IMR-90 (cell line): ENCODE data around the gene NPIPB2. TPM values are rescaled to one million over a fixed set of nuclear protein-coding genes. Genes with fewer than 3 reads are reported as not detected.
A peak's percentile ranks its signal among the peaks of the same experiment; 100 is the strongest.

Experiments
- ATAC-seq: fragments of 200-7000 bp; cut with Tn5 transposase; 2 replicates; pipeline ENCODE4 v1.9.1; 2020; ENCODE audit warnings: low read depth, mild to moderate bottlenecking, moderate library complexity
- BruUV-seq: library from RNA; stranded (reverse); fragments of 400-500 nt; replicated peaks from 2 replicates; lab custom pipeline; 2021; lab: Mats Ljungman, UMichigan
- CTCF ChIA-PET: fragments of 300-600 bp; formaldehyde crosslinking; extraction: SDS; loops from one replicate; lab custom pipeline; 2021; ENCODE audit warnings: antibody characterized with exemption; lab: Yijun Ruan, JAX
- POLR2A ChIA-PET: fragments of 300-600 bp; sonication (Branson Sonifier 250); formaldehyde crosslinking; loops from one replicate; lab custom pipeline; 2022; ENCODE audit warnings: antibody characterized with exemption; ENCODE audit not compliant: unreplicated experiment; lab: Charles Lee
- DNase-seq: peaks from one replicate; pipeline ENCODE4 v3.0.0; 2013
- H2AFZ ChIP-seq: replicated peaks from 2 replicates; pipeline ENCODE3; 2013; ENCODE audit warnings: low read length, mild to moderate bottlenecking; ENCODE audit not compliant: poor library complexity
- H2AK5ac ChIP-seq: 2 replicates; pipeline ENCODE4 v1.6.1; 2013; ENCODE audit warnings: low read depth, low read length, inconsistent platforms
- H2AK9ac ChIP-seq: replicated peaks from 2 replicates; pipeline ENCODE3; 2013; ENCODE audit warnings: mild to moderate bottlenecking, low read depth, low read length, moderate library complexity; ENCODE audit not compliant: poor library complexity
- H2BK120ac ChIP-seq: 2 replicates; pipeline ENCODE4 v1.6.1; 2013; ENCODE audit warnings: low read depth, low read length, inconsistent platforms
- H2BK15ac ChIP-seq: 3 replicates; pipeline ENCODE4 v1.6.1; 2013; ENCODE audit warnings: low read depth, low read length, inconsistent platforms
- H2BK20ac ChIP-seq: 2 replicates; pipeline ENCODE4 v1.6.1; 2013; ENCODE audit warnings: low read depth, mild to moderate bottlenecking, inconsistent platforms, low read length, moderate library complexity
- H2BK5ac ChIP-seq: 2 replicates; pipeline ENCODE4 v1.6.1; 2013; ENCODE audit warnings: mild to moderate bottlenecking, low read depth, low read length, inconsistent platforms; ENCODE audit not compliant: poor library complexity, severe bottlenecking
- H3K14ac ChIP-seq: replicated peaks from 2 replicates; pipeline ENCODE4 v1.6.1; 2013; ENCODE audit warnings: low read depth, low read length, inconsistent platforms
- H3K18ac ChIP-seq: 2 replicates; pipeline ENCODE4 v1.6.1; 2013; ENCODE audit warnings: low read depth, low read length, control low read depth
- H3K23ac ChIP-seq: 2 replicates; pipeline ENCODE4 v1.6.1; 2013; ENCODE audit warnings: low read depth, low read length, inconsistent platforms
- H3K27ac ChIP-seq: 2 replicates; pipeline ENCODE4 v1.5.1; 2013; ENCODE audit warnings: mild to moderate bottlenecking, control low read depth, low read length; ENCODE audit not compliant: insufficient read depth
- H3K27me3 ChIP-seq: 2 replicates; pipeline ENCODE4 v1.6.1; 2013; ENCODE audit warnings: low read length; ENCODE audit not compliant: control insufficient read depth, insufficient read depth
- H3K36me3 ChIP-seq: 2 replicates; pipeline ENCODE4 v1.6.1; 2013; ENCODE audit warnings: low read length, mixed read lengths; ENCODE audit not compliant: control insufficient read depth, insufficient read depth
- H3K4ac ChIP-seq: 2 replicates; pipeline ENCODE4 v1.6.1; 2013; ENCODE audit warnings: low read depth, low read length, inconsistent platforms
- H3K4me1 ChIP-seq: 2 replicates; pipeline ENCODE4 v1.6.1; 2013; ENCODE audit warnings: low read length, mixed read lengths; ENCODE audit not compliant: control insufficient read depth, insufficient read depth
- H3K4me2 ChIP-seq: 2 replicates; pipeline ENCODE4 v1.6.1; 2013; ENCODE audit warnings: low read depth, mild to moderate bottlenecking, control low read depth, low read length, moderate library complexity
- H3K4me3 ChIP-seq: 2 replicates; pipeline ENCODE4 v1.5.1; 2013; ENCODE audit warnings: low read depth, mild to moderate bottlenecking, control low read depth, low read length, moderate library complexity; ENCODE audit not compliant: insufficient read depth
- H3K56ac ChIP-seq: 2 replicates; pipeline ENCODE4 v1.6.1; 2013; ENCODE audit warnings: low read length, inconsistent platforms; ENCODE audit not compliant: insufficient read depth; ENCODE audit errors: extremely low read depth
- H3K79me1 ChIP-seq, 2 experiments: 2 replicates each; pipeline ENCODE4 v1.6.1; 2013; ENCODE audit warnings: low read length in 2 of 2, inconsistent platforms in 1 of 2, low read depth in 1 of 2
- H3K9ac ChIP-seq: 2 replicates; pipeline ENCODE4 v1.6.1; 2013; ENCODE audit warnings: low read depth, low read length, control low read depth
- H3K9me1 ChIP-seq: 2 replicates; pipeline ENCODE4 v1.6.1; 2013; ENCODE audit warnings: low read length, inconsistent platforms; ENCODE audit not compliant: insufficient read depth
- H3K9me3 ChIP-seq: 2 replicates; pipeline ENCODE4 v1.6.1; 2013; ENCODE audit warnings: low read length; ENCODE audit not compliant: control insufficient read depth, insufficient read depth
- H4K20me1 ChIP-seq: 2 replicates; pipeline ENCODE4 v1.6.1; 2013; ENCODE audit warnings: low read length, inconsistent platforms; ENCODE audit not compliant: insufficient read depth
- H4K5ac ChIP-seq: 2 replicates; pipeline ENCODE4 v1.6.1; 2013; ENCODE audit warnings: mild to moderate bottlenecking, low read depth, low read length, control low read depth
- H4K8ac ChIP-seq, 2 experiments: 2 replicates each; pipeline ENCODE4 v1.6.1; 2013; ENCODE audit warnings: low read depth in 2 of 2, low read length in 2 of 2, control low read depth in 1 of 2, inconsistent platforms in 1 of 2
- H4K91ac ChIP-seq: 2 replicates; pipeline ENCODE4 v1.6.1; 2013; ENCODE audit warnings: low read depth, low read length, inconsistent platforms; ENCODE audit not compliant: insufficient read depth
- MAFK ChIP-seq: IDR thresholded peaks from 2 replicates; pipeline ENCODE4 v1.6.1; 2012; ENCODE audit warnings: low read depth, low read length, improper control_type of control experiment
- RFX5 ChIP-seq: IDR thresholded peaks from 2 replicates; pipeline ENCODE4 v1.8.0; 2012; ENCODE audit warnings: low read depth, mild to moderate bottlenecking, low read length, moderate library complexity
- WGBS, 2 experiments: methylation state at CpG; one replicate each; pipeline versions ENCODE4 v1.1.5 to v1.1.7; 2013; ENCODE audit warnings: missing lambda C conversion rate in 2 of 2; ENCODE audit not compliant: insufficient read length in 1 of 2; ENCODE audit errors: extremely low coverage in 2 of 2; 5-methylcytosine and 5-hydroxymethylcytosine counted together
- dilution Hi-C: fragments of 300-500 bp; cut with HindIII; formaldehyde crosslinking; loops from one replicate; pipeline ENCODE4 v1.14.3; 2018; ENCODE audit warnings: low sequenced_read_pairs; ENCODE audit not compliant: unreplicated experiment
- in situ Hi-C: fragments of 300-500 bp; cut with MboI; formaldehyde crosslinking; loops from 3 replicates; pipeline ENCODE4 v1.14.3; 2019; ENCODE audit warnings: low sequenced_read_pairs, inconsistent platforms, mixed read lengths
- intact Hi-C: fragments of 100-400 bp; cut with micrococcal nuclease; formaldehyde crosslinking; loops from 2 replicates; pipeline ENCODE4 v1.10.0; 2022
- polyA plus RNA-seq, 3 experiments: library from polyadenylated mRNA; depleted of rRNA; stranded (reverse); fragments of >200 nt; gene quantifications; 2 replicates each; pipeline ENCODE4 v1.2.3, GENCODE V29; 2012; ENCODE audit warnings: low replicate concordance in 1 of 3
- total RNA-seq: library from RNA; depleted of rRNA; stranded (reverse); fragments of >200 nt; gene quantifications from 2 replicates; pipeline ENCODE4 v1.2.3, GENCODE V29; 2012

Gene NPIPB2
- total and polyA plus RNA-seq, 2 of the 4 experiments (the other 2 are of a cell fraction): 2.2 to 7.7 TPM

- no peak overlapping the region for H2BK120ac ChIP-seq
- H2AK9ac ChIP-seq: no peak overlapping the region
- ChIA-PET CTCF (no interaction called here), POLR2A (no interaction called here)
- H3K23ac ChIP-seq: no peak overlapping the region
- H4K20me1 ChIP-seq: peaks cover 10% of the 10 kb centered on the region
- H3K9ac ChIP-seq: no peak overlapping the region
- no peak for ATAC-seq
- dilution Hi-C loops: no loop called here
- no peak overlapping the region for H2AK5ac ChIP-seq
- H3K14ac ChIP-seq: no peak overlapping the region
- no peak overlapping the region for H3K18ac ChIP-seq
- no CpG with 5 or more reads among the region's 5 CpGs for WGBS, 2 experiments
- no TSS peak for BruUV-seq
- H3K9me3 ChIP-seq: no peaks in the 10 kb centered on the region
- no peak overlapping the region for H3K56ac ChIP-seq
- no peaks in the 10 kb centered on the region for H3K4me1 ChIP-seq
- no peak overlapping the region for H2BK20ac ChIP-seq
- H4K8ac ChIP-seq: no peak overlapping the region
- no peak overlapping the region for H3K4ac ChIP-seq
- H2BK15ac ChIP-seq: no peak overlapping the region
- H4K5ac ChIP-seq: no peak overlapping the region
- no peak overlapping the region for H4K91ac ChIP-seq
- H3K4me2 ChIP-seq: no peak overlapping the region
- 0 out of 2 replicates have a peak, but pooled peaks have one; percentile 13 for TF ChIP-seq MAFK
- TF ChIP-seq RFX5: no peak
- no peaks in the 10 kb centered on the region for H3K27me3 ChIP-seq
- DNase-seq: no peak
- H2BK5ac ChIP-seq: no peak overlapping the region
- in situ Hi-C loops: no loop called here
- H3K27ac ChIP-seq: no peak overlapping the region
- peaks cover 35% of the 10 kb centered on the region for H3K36me3 ChIP-seq
- H3K4me3 ChIP-seq: no peak overlapping the region
- H3K79me1 ChIP-seq: peaks cover 26 to 38% of the 10 kb centered on the region in 2 experiments
- intact Hi-C loops: loop anchor here (10.0 kb wide), 1 partner anchor 84 kb away; the partner anchor contains the start of gene SNX29
- 0 out of 2 replicates have a peak, but pooled peaks cover 4% of the 10 kb centered on the region for H3K9me1 ChIP-seq
- H2AFZ ChIP-seq: no peak overlapping the region
These were observed 51.4 kb downstream of the NPIPB2 start for GRCh38 chr16:11890231-11890965.
